ENCODE measurements around the gene TSPAN16. TPM values are rescaled to one million over a fixed set of nuclear protein-coding genes. Genes with fewer than 3 reads are reported as not detected.

Gene TSPAN16
- total RNA-seq, 2 donors from 2014 or later: not detected

DNA sequence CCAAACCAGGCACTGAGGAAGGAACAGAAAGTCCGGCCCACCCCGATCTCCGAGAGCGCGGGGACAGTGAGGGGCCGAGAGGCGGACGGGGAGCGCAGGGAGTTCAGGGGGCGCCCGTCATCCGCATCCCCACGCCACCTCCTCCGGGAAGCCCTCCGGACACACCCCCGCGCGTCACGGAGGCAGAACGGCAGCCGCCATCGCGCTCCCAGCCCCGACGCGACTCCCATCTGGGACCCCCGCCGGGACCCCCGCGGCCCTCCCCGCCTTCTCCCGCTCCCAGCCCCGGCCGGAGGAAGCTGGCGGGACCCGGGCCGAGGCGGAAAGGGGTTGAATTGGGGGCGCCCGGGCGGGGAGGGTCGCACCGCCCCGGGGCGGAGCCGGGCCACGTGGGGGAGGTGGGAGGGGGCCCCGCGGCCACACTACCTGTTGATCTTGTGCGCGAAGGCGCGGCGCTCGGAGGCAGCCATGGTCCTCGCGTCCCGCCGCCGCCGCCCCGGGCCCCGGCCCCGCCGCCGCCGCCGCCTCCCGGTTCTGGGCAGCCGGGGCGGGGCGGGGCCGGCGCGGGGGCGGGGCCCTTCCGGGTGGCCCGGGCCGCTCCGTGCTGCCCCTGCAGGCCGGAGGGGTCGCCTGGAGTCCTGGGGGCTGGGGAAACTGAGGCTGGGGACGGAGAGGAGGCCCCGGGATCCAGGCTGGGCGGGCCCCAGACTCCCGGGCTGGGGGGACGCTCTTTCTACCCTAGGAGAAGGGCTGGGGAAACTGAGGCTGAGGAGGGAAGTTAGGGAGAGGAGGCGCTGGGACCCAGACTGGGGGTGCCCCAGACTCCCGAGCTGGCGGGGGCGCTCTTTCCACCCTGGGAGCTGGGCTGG, 33.8 kb upstream of the TSPAN16 start, which contains the start of gene DOCK6:
Gene DOCK6 (minus strand): TSS at position 554 of the 869 bp plus-strand sequence. CDS start 84 bp downstream, at position 470.
- intact Hi-C loops (cut with DNase I): no loop called here
- TF ChIP-seq, protein P1, sequence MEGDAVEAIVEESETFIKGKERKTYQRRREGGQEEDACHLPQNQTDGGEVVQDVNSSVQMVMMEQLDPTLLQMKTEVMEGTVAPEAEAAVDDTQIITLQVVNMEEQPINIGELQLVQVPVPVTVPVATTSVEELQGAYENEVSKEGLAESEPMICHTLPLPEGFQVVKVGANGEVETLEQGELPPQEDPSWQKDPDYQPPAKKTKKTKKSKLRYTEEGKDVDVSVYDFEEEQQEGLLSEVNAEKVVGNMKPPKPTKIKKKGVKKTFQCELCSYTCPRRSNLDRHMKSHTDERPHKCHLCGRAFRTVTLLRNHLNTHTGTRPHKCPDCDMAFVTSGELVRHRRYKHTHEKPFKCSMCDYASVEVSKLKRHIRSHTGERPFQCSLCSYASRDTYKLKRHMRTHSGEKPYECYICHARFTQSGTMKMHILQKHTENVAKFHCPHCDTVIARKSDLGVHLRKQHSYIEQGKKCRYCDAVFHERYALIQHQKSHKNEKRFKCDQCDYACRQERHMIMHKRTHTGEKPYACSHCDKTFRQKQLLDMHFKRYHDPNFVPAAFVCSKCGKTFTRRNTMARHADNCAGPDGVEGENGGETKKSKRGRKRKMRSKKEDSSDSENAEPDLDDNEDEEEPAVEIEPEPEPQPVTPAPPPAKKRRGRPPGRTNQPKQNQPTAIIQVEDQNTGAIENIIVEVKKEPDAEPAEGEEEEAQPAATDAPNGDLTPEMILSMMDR (IDR thresholded peaks at IDR 0.05): peak in 6 of 7 experiments; percentile 8 to 48 (median 44)
- no peak for TF ChIP-seq POLR2A (IDR thresholded peaks at IDR 0.05)
- H3K4me1 ChIP-seq: peaks cover 27% of the 10 kb centered on the region
- peak within 1 kb of the TSS; percentile 91 to 94 for H3K4me3 ChIP-seq
- H3K36me3 ChIP-seq (replicated peaks in 1 of 2; ENCODE audit: insufficient read depth in 1 of 2, low read depth in 2 of 2): no peaks in the 10 kb centered on the region
- H3K27me3 ChIP-seq: no peaks in the 10 kb centered on the region
- H3K9me3 ChIP-seq: no peaks in the 10 kb centered on the region
- 2 to 6% methylated on average over 7 to 55 of the region's 91 CpGs for WGBS, 2 donors
- DNase-seq (peak; percentile 41 to 68 (median 50)), ATAC-seq (peak; percentile 70)
- H3K27ac ChIP-seq: peak within 1 kb of the TSS; percentile 31 to 79 (median 64)

DNA sequence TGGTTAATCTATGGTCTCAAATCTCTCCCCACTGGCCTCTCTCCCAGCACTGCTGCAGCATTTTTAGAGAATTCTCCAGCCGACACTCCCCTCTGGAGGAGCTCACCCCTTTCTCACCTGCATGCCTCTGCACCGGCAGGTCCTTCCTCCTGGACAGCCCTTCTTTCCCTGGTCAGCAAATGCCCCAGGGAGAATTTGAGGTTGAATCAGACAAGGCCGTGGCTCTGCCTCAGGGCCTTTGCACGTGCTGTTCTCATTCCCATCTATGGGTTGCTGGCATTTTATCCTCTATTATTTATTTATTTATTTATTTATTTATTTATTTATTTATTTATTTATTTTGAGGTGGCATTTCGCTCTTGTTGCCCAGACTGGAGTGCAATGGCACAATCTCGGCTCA, 32.2 kb upstream of the TSPAN16 start:
- H3K4me3 ChIP-seq: no peak overlapping the region
- no peak overlapping the region for H3K27ac ChIP-seq
- intact Hi-C loops (cut with DNase I): no loop called here
- ATAC-seq (no peak), DNase-seq (no peak)
- peaks cover 27% of the 10 kb centered on the region for H3K4me1 ChIP-seq
- no peaks in the 10 kb centered on the region for H3K36me3 ChIP-seq (replicated peaks in 1 of 2; ENCODE audit: insufficient read depth in 1 of 2, low read depth in 2 of 2)
- WGBS, 2 donors: 95 to 98% methylated on average over 6 of the region's 6 CpGs
- no peaks in the 10 kb centered on the region for H3K27me3 ChIP-seq
- TF ChIP-seq, protein P1 (IDR thresholded peaks at IDR 0.05): no peak
- TF ChIP-seq POLR2A (IDR thresholded peaks at IDR 0.05): no peak
- no peaks in the 10 kb centered on the region for H3K9me3 ChIP-seq

DNA sequence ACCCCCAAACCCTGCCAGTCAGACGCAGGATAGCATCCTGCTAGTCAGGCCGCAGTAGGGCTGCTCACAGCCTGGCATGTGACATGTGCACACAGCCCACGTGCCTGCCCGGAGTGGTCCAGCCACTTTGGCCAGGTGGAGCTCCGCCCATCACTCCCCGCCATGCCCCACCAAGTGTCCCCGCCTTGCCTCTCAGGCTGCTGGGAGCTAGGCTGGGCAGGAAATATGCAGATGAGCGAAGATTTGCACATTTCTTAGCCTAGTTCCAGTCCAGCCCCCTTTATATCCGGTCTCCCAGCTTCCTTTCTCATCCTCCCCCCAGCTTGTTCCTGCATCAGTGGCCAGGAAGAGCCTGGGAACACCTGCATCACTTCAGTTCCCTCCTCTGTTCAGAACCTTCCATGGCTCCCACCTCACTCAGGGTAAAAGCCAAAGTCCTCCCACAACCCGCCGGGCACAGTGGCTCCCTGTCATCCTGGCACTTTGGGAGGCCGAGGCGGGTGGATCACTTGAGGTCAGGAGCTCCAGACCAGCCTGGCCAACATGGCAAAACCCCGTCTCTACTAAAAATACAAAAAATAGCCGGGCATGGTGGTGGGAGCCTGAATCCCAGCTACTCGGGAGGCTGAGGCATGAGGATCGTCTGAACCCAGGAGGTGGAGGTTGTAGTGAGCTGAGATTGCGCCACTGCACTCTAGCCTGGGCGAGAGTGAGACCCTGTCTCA, 31.3 kb upstream of the TSPAN16 start:
- Histone ChIP-seq H3K36me3 (replicated peaks in 1 of 2; ENCODE audit: insufficient read depth in 1 of 2, low read depth in 2 of 2) (no peaks in the 10 kb centered on the region), H3K9me3 (no peaks in the 10 kb centered on the region), H3K27ac (peak overlapping the region in 3 of 4 donors; percentile 21 to 61 (median 29)), H3K4me1 (peaks cover 27% of the 10 kb centered on the region), H3K4me3 (no peak overlapping the region), H3K27me3 (no peaks in the 10 kb centered on the region)
- TF ChIP-seq POLR2A (IDR thresholded peaks at IDR 0.05): no peak
- TF ChIP-seq, protein P1 (IDR thresholded peaks at IDR 0.05): no peak
- 79 to 92% methylated on average over 14 to 19 of the region's 19 CpGs for WGBS, 2 donors
- ATAC-seq (no peak), DNase-seq (peak in 3 of 4 donors; percentile 34 to 47 (median 37))
- intact Hi-C loops (cut with DNase I): no loop called here

DNA sequence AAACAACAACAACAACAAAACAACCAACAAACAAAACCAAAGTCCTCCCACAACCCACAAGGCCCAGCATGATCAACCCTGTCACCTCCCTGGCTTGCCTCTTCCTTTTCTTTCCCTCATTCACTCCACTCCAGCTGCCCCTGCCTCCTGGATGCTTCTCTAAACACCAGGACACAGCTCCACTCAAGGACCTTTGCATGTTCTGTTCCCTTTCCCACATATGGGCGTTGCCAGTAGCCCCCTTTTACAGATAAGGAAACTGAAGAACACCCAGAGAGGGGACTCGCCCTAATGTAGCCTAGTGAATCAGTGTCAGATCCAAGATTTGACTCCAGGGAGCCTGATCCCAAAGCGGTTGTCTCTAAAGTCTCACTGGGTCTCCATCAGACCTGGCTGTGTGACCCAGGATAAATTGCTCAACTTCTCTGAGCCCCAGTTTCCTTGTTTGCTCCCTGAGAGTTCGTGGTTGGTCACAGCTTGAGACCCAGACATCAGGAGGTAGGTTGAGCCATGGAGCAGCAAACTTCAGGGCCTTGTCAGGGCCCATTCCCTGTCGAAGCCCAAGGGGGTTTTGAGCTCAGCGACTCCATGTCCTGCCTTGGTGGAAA, 30.7 kb upstream of the TSPAN16 start:
- TF ChIP-seq, protein P1 (IDR thresholded peaks at IDR 0.05): no peak
- TF ChIP-seq POLR2A (IDR thresholded peaks at IDR 0.05): no peak
- Histone ChIP-seq H3K27ac (peak overlapping the region; percentile 9 to 61 (median 30)), H3K36me3 (replicated peaks in 1 of 2; ENCODE audit: insufficient read depth in 1 of 2, low read depth in 2 of 2) (no peaks in the 10 kb centered on the region), H3K27me3 (no peaks in the 10 kb centered on the region), H3K9me3 (no peaks in the 10 kb centered on the region), H3K4me3 (no peak overlapping the region), H3K4me1 (peaks cover 27% of the 10 kb centered on the region)
- intact Hi-C loops (cut with DNase I): no loop called here
- 62 to 80% methylated on average over 3 to 6 of the region's 6 CpGs for WGBS, 2 donors
- ATAC-seq (no peak), DNase-seq (no peak)
